GM23338 (cell line): ENCODE results near the gene MCC. TPM values are rescaled to one million over a fixed set of nuclear protein-coding genes. Genes with fewer than 3 reads are reported as not detected.

Experiments used
- ATAC-seq: fragments of 200-7000 bp; cut with Tn5 transposase; 3 replicates; pipeline ENCODE4 v1.9.1; 2020
- DNase-seq: peaks from one replicate; pipeline ENCODE4 v3.0.0-alpha.2; 2015; ENCODE audit warnings: low spot score
- H2AFZ ChIP-seq: fragments of 200-600 bp; sonication (generic); 2 replicates; pipeline ENCODE4 v1.8.0; 2016; ENCODE audit warnings: antibody characterized with exemption, mild to moderate bottlenecking, moderate library complexity
- H3F3A ChIP-seq: fragments of 200-600 bp; sonication (generic); replicated peaks from 2 replicates; pipeline ENCODE4 v1.8.0; 2017; ENCODE audit warnings: antibody characterized with exemption, mixed run types, low read depth
- H3K27ac ChIP-seq: fragments of 200-600 bp; sonication (generic); 2 replicates; pipeline ENCODE4 v1.6.1; 2016; ENCODE audit warnings: low read depth
- H3K27me3 ChIP-seq: fragments of 200-600 bp; sonication (generic); 2 replicates; pipeline ENCODE4 v1.8.0; 2016; ENCODE audit warnings: mild to moderate bottlenecking, mixed run types, moderate library complexity; ENCODE audit not compliant: insufficient read depth
- H3K36me3 ChIP-seq: fragments of 200-600 bp; sonication (generic); 2 replicates; pipeline ENCODE4 v1.8.0; 2016; ENCODE audit warnings: mild to moderate bottlenecking; ENCODE audit not compliant: insufficient read depth
- H3K4me1 ChIP-seq: fragments of 200-600 bp; sonication (generic); 2 replicates; pipeline ENCODE4 v1.8.0; 2016; ENCODE audit warnings: mild to moderate bottlenecking, moderate library complexity; ENCODE audit not compliant: insufficient read depth
- H3K4me2 ChIP-seq: fragments of 200-600 bp; sonication (generic); 2 replicates; pipeline ENCODE4 v1.7.1; 2017; ENCODE audit warnings: mixed run types
- H3K4me3 ChIP-seq: fragments of 200-600 bp; sonication (generic); 2 replicates; pipeline ENCODE4 v1.6.1; 2016; ENCODE audit warnings: mixed run types
- H3K79me2 ChIP-seq: fragments of 200-600 bp; sonication (generic); replicated peaks from 2 replicates; pipeline ENCODE4 v1.8.0; 2017; ENCODE audit warnings: mild to moderate bottlenecking; ENCODE audit not compliant: insufficient read depth
- H3K9me2 ChIP-seq: fragments of 200-600 bp; sonication (generic); 2 replicates; pipeline ENCODE4 v1.8.0; 2017; ENCODE audit not compliant: insufficient read depth
- H4K20me1 ChIP-seq: fragments of 200-600 bp; sonication (generic); replicated peaks from 2 replicates; pipeline ENCODE4 v1.8.0; 2017; ENCODE audit warnings: mild to moderate bottlenecking; ENCODE audit not compliant: insufficient read depth
- H3K27ac Mint-ChIP-seq: 2 replicates; pipeline ENCODE4 v1.8.0; 2020; ENCODE audit warnings: inconsistent platforms, mild to moderate bottlenecking, moderate library complexity, mixed read lengths
- H3K27me3 Mint-ChIP-seq: 3 replicates; pipeline ENCODE4 v1.8.0; 2022; ENCODE audit warnings: low read depth, mild to moderate bottlenecking, moderate library complexity, mixed read lengths, inconsistent platforms; ENCODE audit not compliant: insufficient read depth, poor library complexity
- H3K36me3 Mint-ChIP-seq: 3 replicates; pipeline ENCODE4 v1.8.0; 2021; ENCODE audit warnings: low read depth, mild to moderate bottlenecking, inconsistent platforms, moderate library complexity, mixed read lengths
- H3K4me1 Mint-ChIP-seq: 3 replicates; pipeline ENCODE4 v1.8.0; 2020; ENCODE audit warnings: mild to moderate bottlenecking, inconsistent platforms, mixed read lengths
- H3K4me3 Mint-ChIP-seq: 3 replicates; pipeline ENCODE4 v1.8.0; 2021; ENCODE audit warnings: moderate library complexity, mild to moderate bottlenecking, inconsistent platforms, mixed read lengths
- H3K9me3 Mint-ChIP-seq: 3 replicates; pipeline ENCODE4 v1.8.0; 2020; ENCODE audit warnings: moderate library complexity, mild to moderate bottlenecking, inconsistent platforms, mixed read lengths
- EZH2 ChIP-seq: fragments of 200-600 bp; sonication (generic); IDR thresholded peaks from one replicate; pipeline ENCODE4 v1.8.0; 2017; ENCODE audit warnings: antibody characterized with exemption, mild to moderate bottlenecking, low read depth; ENCODE audit not compliant: unreplicated experiment
- EZH2phosphoT487 ChIP-seq: fragments of 200-600 bp; sonication (generic); IDR thresholded peaks from one replicate; pipeline ENCODE4 v1.8.1; 2018; ENCODE audit warnings: antibody characterized with exemption; ENCODE audit not compliant: unreplicated experiment
- NANOG ChIP-seq: IDR thresholded peaks from 2 replicates; pipeline ENCODE4 v1.6.1; 2016; ENCODE audit warnings: antibody characterized with exemption, borderline replicate concordance
- POLR2AphosphoS5 ChIP-seq: IDR thresholded peaks from 2 replicates; pipeline ENCODE4 v1.6.1; 2016; ENCODE audit warnings: antibody characterized with exemption, low read depth
- STAT1 ChIP-seq: IDR thresholded peaks from one replicate; pipeline ENCODE4 v1.6.1; 2016; ENCODE audit warnings: antibody characterized with exemption; ENCODE audit not compliant: unreplicated experiment
- ZNF114 ChIP-seq: fragments of 250-450 bp; sonication (Bioruptor Pico); IDR thresholded peaks from 2 replicates; pipeline ENCODE4 v1.5.0; 2020; ENCODE audit warnings: mild to moderate bottlenecking, moderate library complexity
- ZNF331 ChIP-seq: fragments of 250-450 bp; sonication (Bioruptor Pico); IDR thresholded peaks from 2 replicates; pipeline ENCODE4 v1.5.0; 2020; ENCODE audit warnings: low read depth, mild to moderate bottlenecking, moderate library complexity
- polyA plus RNA-seq: library from polyadenylated mRNA; unstranded; fragments of >200 nt; fragmentation: Nextera tagmentation; extraction: Ambion mirVana; gene quantifications from 2 replicates; pipeline ENCODE4 v1.2.1, GENCODE V29; 2016
- total RNA-seq: library from RNA; depleted of rRNA; stranded (reverse); fragments of >200 nt; shearing (Covaris generic); gene quantifications from 2 replicates; pipeline ENCODE4 v1.2.3, GENCODE V29; 2014
- TF ChIP-seq, protein P1 (sequence below), 2 experiments: fragments of 200-600 bp in 1 of 2; sonication (generic) in 1 of 2; conservative IDR thresholded peaks; 2 replicates each; pipeline versions ENCODE4 v1.5.1 to v1.6.1; 2016 to 2017; ENCODE audit warnings: antibody characterized with exemption in 2 of 2, low read depth in 2 of 2, mild to moderate bottlenecking in 2 of 2, moderate library complexity in 1 of 2
- TF ChIP-seq, protein P2 (sequence below): fragments of 250-450 bp; sonication (Bioruptor Pico); IDR thresholded peaks from 2 replicates; pipeline ENCODE4 v1.5.0; 2020; ENCODE audit warnings: mild to moderate bottlenecking, moderate library complexity
- TF ChIP-seq, protein P3 (sequence below): IDR thresholded peaks from 2 replicates; pipeline ENCODE4 v1.6.1; 2016; ENCODE audit warnings: antibody characterized with exemption
- TF ChIP-seq, protein P4 (sequence below): IDR thresholded peaks from one replicate; pipeline ENCODE4 v1.6.1; 2018; ENCODE audit warnings: antibody characterized with exemption; ENCODE audit not compliant: unreplicated experiment

Gene MCC
- total and polyA plus RNA-seq, 2 experiments from 2014 or later = 3.8 to 10.1 TPM

DNA sequence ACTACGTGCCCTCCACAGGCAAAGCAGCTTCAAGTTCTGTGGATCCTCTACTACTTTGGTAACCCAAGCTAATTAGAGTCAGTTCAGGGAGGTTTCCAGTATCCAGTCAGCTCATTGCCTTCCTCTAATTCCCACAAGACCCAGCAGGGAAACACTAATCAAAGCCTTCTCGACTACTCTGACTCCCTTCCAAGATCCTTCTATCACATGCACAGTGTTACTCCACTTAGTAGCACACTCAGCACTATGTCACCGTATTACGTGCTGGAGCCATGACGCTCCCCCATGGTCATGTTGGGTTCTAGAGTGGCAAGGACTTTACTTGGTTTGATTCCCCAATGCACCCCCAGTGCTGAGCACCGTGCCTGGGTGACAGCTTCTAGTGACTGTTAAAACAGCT, 458.6 kb downstream of the MCC start:
- H3K4me2 ChIP-seq = no peak overlapping the region
- ATAC-seq (no peak), DNase-seq (no peak)
- no peaks in the 10 kb centered on the region; the same call in 1 of the 2 replicates for H3K79me2 ChIP-seq
- peaks cover 25% of the 10 kb centered on the region for H3K4me1 ChIP-seq
- Mint-ChIP-seq H3K9me3 (no peaks in the 10 kb centered on the region), H3K36me3 (peaks cover 41% of the 10 kb centered on the region), H3K4me1 (peaks cover 39% of the 10 kb centered on the region), H3K4me3 (no peak overlapping the region), H3K27me3 (peaks cover 10% of the 10 kb centered on the region), H3K27ac (0 out of 2 replicates have a peak overlapping the region, but pooled peaks have one; percentile 24)
- TF ChIP-seq, protein P1, sequence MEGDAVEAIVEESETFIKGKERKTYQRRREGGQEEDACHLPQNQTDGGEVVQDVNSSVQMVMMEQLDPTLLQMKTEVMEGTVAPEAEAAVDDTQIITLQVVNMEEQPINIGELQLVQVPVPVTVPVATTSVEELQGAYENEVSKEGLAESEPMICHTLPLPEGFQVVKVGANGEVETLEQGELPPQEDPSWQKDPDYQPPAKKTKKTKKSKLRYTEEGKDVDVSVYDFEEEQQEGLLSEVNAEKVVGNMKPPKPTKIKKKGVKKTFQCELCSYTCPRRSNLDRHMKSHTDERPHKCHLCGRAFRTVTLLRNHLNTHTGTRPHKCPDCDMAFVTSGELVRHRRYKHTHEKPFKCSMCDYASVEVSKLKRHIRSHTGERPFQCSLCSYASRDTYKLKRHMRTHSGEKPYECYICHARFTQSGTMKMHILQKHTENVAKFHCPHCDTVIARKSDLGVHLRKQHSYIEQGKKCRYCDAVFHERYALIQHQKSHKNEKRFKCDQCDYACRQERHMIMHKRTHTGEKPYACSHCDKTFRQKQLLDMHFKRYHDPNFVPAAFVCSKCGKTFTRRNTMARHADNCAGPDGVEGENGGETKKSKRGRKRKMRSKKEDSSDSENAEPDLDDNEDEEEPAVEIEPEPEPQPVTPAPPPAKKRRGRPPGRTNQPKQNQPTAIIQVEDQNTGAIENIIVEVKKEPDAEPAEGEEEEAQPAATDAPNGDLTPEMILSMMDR (conservative IDR thresholded peaks at IDR 0.05; ENCODE audit: low read depth in 2 of 2) = no peak
- TF ChIP-seq EZH2 = no peak
- no peak for TF ChIP-seq ZNF331
- no peak for TF ChIP-seq ZNF114 (CRISPR knock-in tag)
- TF ChIP-seq, protein P2, sequence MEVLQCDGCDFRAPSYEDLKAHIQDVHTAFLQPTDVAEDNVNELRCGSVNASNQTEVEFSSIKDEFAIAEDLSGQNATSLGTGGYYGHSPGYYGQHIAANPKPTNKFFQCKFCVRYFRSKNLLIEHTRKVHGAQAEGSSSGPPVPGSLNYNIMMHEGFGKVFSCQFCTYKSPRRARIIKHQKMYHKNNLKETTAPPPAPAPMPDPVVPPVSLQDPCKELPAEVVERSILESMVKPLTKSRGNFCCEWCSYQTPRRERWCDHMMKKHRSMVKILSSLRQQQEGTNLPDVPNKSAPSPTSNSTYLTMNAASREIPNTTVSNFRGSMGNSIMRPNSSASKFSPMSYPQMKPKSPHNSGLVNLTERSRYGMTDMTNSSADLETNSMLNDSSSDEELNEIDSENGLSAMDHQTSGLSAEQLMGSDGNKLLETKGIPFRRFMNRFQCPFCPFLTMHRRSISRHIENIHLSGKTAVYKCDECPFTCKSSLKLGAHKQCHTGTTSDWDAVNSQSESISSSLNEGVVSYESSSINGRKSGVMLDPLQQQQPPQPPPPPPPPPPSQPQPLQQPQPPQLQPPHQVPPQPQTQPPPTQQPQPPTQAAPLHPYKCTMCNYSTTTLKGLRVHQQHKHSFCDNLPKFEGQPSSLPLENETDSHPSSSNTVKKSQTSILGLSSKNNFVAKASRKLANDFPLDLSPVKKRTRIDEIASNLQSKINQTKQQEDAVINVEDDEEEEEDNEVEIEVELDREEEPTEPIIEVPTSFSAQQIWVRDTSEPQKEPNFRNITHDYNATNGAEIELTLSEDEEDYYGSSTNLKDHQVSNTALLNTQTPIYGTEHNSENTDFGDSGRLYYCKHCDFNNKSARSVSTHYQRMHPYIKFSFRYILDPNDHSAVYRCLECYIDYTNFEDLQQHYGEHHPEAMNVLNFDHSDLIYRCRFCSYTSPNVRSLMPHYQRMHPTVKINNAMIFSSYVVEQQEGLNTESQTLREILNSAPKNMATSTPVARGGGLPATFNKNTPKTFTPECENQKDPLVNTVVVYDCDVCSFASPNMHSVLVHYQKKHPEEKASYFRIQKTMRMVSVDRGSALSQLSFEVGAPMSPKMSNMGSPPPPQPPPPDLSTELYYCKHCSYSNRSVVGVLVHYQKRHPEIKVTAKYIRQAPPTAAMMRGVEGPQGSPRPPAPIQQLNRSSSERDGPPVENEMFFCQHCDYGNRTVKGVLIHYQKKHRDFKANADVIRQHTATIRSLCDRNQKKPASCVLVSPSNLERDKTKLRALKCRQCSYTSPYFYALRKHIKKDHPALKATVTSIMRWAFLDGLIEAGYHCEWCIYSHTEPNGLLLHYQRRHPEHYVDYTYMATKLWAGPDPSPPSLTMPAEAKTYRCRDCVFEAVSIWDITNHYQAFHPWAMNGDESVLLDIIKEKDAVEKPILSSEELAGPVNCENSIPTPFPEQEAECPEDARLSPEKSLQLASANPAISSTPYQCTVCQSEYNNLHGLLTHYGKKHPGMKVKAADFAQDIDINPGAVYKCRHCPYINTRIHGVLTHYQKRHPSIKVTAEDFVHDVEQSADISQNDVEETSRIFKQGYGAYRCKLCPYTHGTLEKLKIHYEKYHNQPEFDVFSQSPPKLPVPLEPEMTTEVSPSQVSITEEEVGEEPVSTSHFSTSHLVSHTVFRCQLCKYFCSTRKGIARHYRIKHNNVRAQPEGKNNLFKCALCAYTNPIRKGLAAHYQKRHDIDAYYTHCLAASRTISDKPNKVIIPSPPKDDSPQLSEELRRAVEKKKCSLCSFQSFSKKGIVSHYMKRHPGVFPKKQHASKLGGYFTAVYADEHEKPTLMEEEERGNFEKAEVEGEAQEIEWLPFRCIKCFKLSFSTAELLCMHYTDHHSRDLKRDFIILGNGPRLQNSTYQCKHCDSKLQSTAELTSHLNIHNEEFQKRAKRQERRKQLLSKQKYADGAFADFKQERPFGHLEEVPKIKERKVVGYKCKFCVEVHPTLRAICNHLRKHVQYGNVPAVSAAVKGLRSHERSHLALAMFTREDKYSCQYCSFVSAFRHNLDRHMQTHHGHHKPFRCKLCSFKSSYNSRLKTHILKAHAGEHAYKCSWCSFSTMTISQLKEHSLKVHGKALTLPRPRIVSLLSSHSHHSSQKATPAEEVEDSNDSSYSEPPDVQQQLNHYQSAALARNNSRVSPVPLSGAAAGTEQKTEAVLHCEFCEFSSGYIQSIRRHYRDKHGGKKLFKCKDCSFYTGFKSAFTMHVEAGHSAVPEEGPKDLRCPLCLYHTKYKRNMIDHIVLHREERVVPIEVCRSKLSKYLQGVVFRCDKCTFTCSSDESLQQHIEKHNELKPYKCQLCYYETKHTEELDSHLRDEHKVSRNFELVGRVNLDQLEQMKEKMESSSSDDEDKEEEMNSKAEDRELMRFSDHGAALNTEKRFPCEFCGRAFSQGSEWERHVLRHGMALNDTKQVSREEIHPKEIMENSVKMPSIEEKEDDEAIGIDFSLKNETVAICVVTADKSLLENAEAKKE = no peak
- no peak for TF ChIP-seq EZH2phosphoT487
- no peak for TF ChIP-seq STAT1
- no peak for TF ChIP-seq NANOG
- no peak for TF ChIP-seq POLR2AphosphoS5
- TF ChIP-seq, protein P3, sequence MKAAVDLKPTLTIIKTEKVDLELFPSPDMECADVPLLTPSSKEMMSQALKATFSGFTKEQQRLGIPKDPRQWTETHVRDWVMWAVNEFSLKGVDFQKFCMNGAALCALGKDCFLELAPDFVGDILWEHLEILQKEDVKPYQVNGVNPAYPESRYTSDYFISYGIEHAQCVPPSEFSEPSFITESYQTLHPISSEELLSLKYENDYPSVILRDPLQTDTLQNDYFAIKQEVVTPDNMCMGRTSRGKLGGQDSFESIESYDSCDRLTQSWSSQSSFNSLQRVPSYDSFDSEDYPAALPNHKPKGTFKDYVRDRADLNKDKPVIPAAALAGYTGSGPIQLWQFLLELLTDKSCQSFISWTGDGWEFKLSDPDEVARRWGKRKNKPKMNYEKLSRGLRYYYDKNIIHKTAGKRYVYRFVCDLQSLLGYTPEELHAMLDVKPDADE = no peak
- TF ChIP-seq, protein P4, sequence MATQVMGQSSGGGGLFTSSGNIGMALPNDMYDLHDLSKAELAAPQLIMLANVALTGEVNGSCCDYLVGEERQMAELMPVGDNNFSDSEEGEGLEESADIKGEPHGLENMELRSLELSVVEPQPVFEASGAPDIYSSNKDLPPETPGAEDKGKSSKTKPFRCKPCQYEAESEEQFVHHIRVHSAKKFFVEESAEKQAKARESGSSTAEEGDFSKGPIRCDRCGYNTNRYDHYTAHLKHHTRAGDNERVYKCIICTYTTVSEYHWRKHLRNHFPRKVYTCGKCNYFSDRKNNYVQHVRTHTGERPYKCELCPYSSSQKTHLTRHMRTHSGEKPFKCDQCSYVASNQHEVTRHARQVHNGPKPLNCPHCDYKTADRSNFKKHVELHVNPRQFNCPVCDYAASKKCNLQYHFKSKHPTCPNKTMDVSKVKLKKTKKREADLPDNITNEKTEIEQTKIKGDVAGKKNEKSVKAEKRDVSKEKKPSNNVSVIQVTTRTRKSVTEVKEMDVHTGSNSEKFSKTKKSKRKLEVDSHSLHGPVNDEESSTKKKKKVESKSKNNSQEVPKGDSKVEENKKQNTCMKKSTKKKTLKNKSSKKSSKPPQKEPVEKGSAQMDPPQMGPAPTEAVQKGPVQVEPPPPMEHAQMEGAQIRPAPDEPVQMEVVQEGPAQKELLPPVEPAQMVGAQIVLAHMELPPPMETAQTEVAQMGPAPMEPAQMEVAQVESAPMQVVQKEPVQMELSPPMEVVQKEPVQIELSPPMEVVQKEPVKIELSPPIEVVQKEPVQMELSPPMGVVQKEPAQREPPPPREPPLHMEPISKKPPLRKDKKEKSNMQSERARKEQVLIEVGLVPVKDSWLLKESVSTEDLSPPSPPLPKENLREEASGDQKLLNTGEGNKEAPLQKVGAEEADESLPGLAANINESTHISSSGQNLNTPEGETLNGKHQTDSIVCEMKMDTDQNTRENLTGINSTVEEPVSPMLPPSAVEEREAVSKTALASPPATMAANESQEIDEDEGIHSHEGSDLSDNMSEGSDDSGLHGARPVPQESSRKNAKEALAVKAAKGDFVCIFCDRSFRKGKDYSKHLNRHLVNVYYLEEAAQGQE = no peak
- H4K20me1 ChIP-seq = no peaks in the 10 kb centered on the region; the same call in 1 of the 2 replicates
- H3K36me3 ChIP-seq = no peaks in the 10 kb centered on the region
- H3K27ac ChIP-seq = no peak overlapping the region
- H3K9me2 ChIP-seq = peaks cover 3% of the 10 kb centered on the region; the same call in 1 of the 2 replicates
- no peak overlapping the region for H3K4me3 ChIP-seq
- H3K27me3 ChIP-seq = no peaks in the 10 kb centered on the region
- H3F3A ChIP-seq = no peaks in the 10 kb centered on the region
- no peak overlapping the region for H2AFZ ChIP-seq
